ENCODE results near the gene CLP1.

CLP1 gene

DNA sequence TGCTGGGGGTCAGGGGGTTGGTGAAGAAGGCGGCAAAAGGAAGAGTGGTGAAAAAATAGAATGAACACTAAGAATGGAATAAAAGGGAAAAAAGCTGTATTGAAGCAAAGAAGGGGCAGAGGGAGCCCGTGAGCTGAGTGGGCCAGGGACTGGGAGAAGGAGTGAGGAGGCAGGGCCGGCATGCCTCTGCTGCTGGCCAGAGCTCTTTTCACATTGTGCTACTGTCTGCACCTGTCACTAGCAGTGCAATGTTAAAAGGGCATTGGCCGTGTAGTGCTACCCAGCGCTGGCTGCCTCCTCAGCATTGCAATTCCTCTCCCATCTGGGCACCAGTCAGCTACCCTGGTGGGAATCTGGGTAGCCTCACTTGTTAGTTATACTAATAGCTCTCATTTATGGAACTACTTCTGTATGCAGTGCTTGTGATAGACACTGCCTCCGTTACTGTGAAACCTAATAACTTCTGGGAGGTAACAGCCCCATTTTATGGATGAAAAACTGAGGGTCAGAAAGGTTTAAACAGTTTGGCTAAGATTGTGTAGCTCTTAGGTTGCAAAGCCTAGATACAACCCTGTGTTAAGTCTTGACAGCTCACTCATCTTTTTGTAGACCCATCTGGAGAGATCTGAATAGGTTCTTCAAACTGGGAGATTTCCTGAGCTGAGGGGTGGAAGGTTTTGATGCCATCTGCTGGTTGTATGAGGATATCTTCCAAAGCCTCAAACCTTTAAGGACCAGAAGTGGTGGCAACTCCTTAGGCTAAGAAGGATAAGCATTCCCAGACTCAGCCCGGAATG is 16.4 kb upstream of the CLP1 start:
- no peak overlapping the region for H3K27ac ChIP-seq
- TF ChIP-seq, protein P1, sequence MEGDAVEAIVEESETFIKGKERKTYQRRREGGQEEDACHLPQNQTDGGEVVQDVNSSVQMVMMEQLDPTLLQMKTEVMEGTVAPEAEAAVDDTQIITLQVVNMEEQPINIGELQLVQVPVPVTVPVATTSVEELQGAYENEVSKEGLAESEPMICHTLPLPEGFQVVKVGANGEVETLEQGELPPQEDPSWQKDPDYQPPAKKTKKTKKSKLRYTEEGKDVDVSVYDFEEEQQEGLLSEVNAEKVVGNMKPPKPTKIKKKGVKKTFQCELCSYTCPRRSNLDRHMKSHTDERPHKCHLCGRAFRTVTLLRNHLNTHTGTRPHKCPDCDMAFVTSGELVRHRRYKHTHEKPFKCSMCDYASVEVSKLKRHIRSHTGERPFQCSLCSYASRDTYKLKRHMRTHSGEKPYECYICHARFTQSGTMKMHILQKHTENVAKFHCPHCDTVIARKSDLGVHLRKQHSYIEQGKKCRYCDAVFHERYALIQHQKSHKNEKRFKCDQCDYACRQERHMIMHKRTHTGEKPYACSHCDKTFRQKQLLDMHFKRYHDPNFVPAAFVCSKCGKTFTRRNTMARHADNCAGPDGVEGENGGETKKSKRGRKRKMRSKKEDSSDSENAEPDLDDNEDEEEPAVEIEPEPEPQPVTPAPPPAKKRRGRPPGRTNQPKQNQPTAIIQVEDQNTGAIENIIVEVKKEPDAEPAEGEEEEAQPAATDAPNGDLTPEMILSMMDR (conservative IDR thresholded peaks at IDR 0.05): peak; percentile 88

DNA sequence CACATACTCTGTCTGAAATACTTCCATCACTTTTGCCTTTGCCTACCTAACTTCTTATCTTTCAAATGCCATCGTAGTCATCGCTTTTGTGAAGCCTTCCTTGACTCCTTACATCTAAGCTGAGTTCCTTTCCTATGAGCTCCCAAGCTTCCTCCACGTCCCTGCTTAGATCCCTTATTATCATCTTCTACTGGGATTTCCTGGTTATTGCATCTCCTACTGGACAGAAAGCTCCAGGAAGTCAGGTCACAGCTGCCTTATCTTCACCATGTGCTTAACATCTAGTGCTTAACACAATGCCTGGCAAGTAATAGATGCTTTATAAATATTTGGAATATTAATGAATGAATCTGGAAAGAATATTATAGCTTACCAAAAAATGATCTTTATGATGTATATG is 13.8 kb upstream of the CLP1 start:
- H3K27ac ChIP-seq: no peak overlapping the region

DNA sequence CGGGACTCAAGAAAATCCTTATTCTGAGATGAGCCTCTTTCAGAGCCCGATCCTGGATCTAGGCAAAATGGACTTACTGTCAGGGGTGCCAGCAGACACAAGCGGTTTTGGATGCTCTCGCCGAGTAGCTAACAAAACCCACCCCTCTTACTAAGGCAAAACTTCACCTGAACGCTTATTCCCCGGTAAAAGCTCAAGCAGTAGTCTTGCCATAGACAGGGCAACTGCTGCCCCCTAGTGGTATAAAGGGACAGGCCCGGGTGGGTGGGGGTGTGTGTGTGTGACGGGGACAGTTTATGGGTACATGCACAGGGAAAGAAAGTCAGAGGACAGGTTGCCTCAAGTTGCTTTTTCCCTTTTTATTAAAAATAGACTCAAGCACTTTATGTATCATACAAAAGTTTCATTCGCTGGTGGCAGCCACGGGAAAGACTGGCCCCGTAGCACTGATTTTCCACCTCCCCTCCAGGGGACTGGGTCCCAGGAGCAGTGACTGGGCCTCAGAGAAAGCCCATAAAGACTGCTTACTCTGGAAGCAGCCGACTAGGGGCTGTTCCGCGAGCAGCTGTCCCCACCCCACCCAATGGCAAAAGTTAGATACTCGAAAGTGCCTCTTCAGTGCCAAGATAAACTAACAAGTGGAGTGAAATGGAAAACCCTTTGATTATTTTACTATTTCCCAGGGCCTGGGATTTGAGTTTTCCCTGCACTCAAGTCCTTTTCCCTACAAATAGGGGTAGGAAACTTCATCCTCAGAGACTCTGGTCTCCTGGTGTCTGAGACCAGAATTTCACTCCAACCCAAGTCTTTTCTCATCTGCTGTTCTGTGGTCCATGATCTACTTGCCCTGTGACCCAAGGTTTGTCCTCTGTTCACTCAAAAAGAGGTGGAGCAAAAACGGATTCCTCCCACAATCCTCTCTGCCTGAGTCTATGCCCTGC is 12.5 kb upstream of the CLP1 start:
- TF ChIP-seq, protein P1 (conservative IDR thresholded peaks at IDR 0.05): peak; percentile 96
- H3K27ac ChIP-seq: no peak overlapping the region

More for the DNA sequence above, 13.8 kb upstream of the CLP1 start:
- TF ChIP-seq, protein P1 (conservative IDR thresholded peaks at IDR 0.05): no peak

DNA sequence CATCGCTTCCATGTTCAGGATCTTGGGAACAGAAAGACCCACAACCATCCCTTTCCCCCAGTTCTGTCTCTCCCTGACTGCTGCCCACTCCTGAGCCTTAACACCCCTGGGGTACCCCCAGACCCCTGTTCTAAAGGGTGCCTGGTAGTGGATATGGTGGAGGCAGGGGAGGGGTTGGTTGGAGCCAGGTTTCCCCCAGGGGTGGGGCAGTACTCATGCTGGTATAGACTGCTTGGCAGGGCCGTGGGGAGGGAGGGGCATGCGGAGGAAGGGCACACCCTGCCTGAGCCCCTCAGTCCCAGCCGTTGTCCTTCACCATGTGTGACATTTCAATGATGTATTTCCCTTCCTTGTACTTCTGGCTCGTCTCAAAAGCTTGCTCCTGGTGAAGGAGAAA is 11.9 kb upstream of the CLP1 start:
- TF ChIP-seq, protein P1 (conservative IDR thresholded peaks at IDR 0.05): no peak
- H3K27ac ChIP-seq: no peak overlapping the region

DNA sequence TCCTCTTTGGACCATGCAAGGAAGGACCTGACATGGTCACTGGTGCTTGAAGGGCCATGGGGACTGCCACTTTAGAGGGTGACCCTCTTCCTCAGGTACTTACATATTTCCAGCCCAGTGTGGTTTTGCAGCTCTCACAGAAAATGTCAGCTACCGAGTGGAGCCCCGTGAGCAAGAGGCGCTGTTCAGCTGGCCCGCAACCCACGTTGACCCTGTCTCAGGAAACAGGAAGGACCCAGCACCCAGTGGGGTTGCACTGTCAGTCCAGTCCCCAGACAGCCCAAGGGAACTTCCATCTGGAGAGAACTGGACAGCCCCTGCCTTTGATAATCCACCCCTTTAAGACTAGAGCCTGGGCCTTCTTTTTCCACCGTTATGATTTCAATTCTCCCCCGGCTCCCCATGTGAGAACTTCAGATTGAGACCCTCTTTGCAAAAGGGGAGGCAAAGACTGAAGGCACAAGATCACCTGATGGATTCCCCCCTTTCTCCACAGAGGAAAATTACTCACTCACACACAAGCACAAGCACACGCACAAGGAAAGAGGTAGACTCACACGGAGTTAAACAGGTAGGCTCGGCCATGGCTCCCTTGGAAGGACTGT is 11.3 kb upstream of the CLP1 start:
- TF ChIP-seq, protein P1 (conservative IDR thresholded peaks at IDR 0.05): no peak
- no peak overlapping the region for H3K27ac ChIP-seq

DNA sequence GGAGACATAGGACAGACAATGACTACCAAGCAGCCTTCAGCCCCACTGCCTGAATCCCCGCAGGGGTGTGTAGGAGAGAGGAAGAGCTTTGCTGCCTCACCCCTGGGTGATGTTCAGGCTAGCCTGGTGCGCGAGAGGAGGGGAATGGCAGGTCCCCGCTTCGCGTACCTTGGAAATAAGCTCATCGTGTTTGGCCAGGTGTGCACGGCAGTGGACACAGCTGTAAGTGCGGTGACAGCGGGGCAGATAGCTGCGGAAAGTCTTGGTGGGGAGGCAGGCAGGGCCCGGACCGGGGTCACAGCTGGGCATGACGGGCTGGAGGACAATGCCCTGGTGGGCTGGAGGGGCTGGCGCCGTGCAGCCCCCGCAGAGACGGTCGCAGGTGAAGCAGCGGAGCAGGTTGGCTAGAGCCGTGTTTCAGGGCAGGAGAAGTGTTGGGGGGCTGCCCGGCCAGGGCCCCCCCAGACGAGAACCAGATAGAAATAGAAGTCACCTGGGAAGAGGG is 10.7 kb upstream of the CLP1 start:
- no peak overlapping the region for H3K27ac ChIP-seq
- TF ChIP-seq, protein P1 (conservative IDR thresholded peaks at IDR 0.05): no peak

DNA sequence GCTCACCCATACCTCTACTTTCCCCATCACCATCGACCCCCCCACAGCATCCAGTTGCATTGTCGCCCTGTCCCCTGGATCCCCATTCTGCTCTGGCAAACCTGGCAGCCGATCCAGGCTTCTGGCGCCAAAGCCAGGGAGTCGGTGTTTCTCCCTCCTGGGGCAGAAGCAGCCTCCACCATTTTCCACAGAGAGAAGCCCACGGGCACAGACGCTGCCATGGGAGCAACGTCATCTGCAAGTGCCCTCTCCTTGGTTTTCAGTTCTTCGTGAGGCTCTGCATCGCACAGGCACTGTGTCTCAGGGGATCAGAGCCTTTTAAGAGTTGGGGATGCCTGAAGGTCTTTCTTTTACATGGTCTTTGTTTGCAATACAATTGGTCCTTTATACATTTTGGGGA is 10.2 kb upstream of the CLP1 start:
- TF ChIP-seq, protein P1 (conservative IDR thresholded peaks at IDR 0.05): no peak
- H3K27ac ChIP-seq: no peak overlapping the region
